Breast epithelium (tissue), 4 donors: ENCODE data around the gene ZZZ3. TPM values are rescaled to one million over a fixed set of nuclear protein-coding genes. Genes with fewer than 3 reads are reported as not detected.
"Not testable (repeated sequence)": the region's sequence is repeated elsewhere in the genome, so short reads cannot be mapped to it uniquely, and the experiment has no call there.

Experiments
- DNase-seq, 2 donors: peaks; one replicate each; pipeline ENCODE4 v3.0.0-alpha.2; 2019; ENCODE audit warnings: low spot score in 2 of 2
- H3K27ac ChIP-seq, 2 donors: fragments of 200-600 bp; sonication (generic) in 1 of 2; one replicate each; pipeline ENCODE4 v1.5.1; 2016 to 2019; ENCODE audit warnings: mild to moderate bottlenecking in 1 of 2
- H3K27me3 ChIP-seq, 2 donors: fragments of 200-600 bp; sonication (generic) in 1 of 2; one replicate each; pipeline versions ENCODE4 v1.5.1 to v1.6.0; 2017 to 2019; ENCODE audit warnings: control low read depth in 1 of 2, mild to moderate bottlenecking in 1 of 2
- H3K36me3 ChIP-seq: fragments of 200-600 bp; one replicate; pipeline ENCODE4 v1.5.1; 2019
- H3K4me1 ChIP-seq, 2 donors: fragments of 200-600 bp; sonication (generic); one replicate each; pipeline ENCODE4 v1.5.1; 2016 to 2019; ENCODE audit warnings: control low read depth in 1 of 2
- H3K4me3 ChIP-seq, 3 donors: fragments of 200-600 bp; sonication (generic); 1 replicate in 2 of 3; 2 replicates in 1 of 3; pipeline ENCODE4 v1.5.1; 2016 to 2019; ENCODE audit warnings: mild to moderate bottlenecking in 3 of 3, moderate library complexity in 2 of 3
- H3K9me3 ChIP-seq, 2 donors: fragments of 200-600 bp; sonication (generic) in 1 of 2; one replicate each; pipeline ENCODE4 v1.5.1; 2016 to 2019; ENCODE audit warnings: control low read depth in 1 of 2
- POLR2A ChIP-seq: fragments of 450-650 bp; IDR thresholded peaks from one replicate; pipeline ENCODE4 v1.6.1; 2016; ENCODE audit warnings: antibody characterized with exemption, mild to moderate bottlenecking, moderate library complexity
- POLR2AphosphoS5 ChIP-seq, 3 donors: sonication (generic); formaldehyde crosslinking; IDR thresholded peaks; one replicate each; pipeline ENCODE4 v1.6.1; 2017; ENCODE audit warnings: antibody characterized with exemption in 3 of 3
- intact Hi-C: fragments of 100-400 bp; cut with DNase I; formaldehyde crosslinking; loops from one replicate; pipeline ENCODE4 v1.15.1; 2023; ENCODE audit warnings: low total_unique reads
- total RNA-seq, 3 donors: library from RNA; depleted of rRNA; stranded (reverse); fragments of >200 nt; gene quantifications; one replicate each; pipeline ENCODE4 v1.1.0, GENCODE V29; 2016
- TF ChIP-seq, protein P1 (sequence below), 3 donors: fragments of 450-650 bp; IDR thresholded peaks; one replicate each; pipeline ENCODE4 v1.5.1; 2016 to 2017; ENCODE audit warnings: antibody characterized with exemption in 3 of 3, mild to moderate bottlenecking in 3 of 3, moderate library complexity in 3 of 3

ZZZ3 gene
- total RNA-seq, 3 donors from 2014 or later: 41.1 to 133 (median 87.2) TPM

DNA sequence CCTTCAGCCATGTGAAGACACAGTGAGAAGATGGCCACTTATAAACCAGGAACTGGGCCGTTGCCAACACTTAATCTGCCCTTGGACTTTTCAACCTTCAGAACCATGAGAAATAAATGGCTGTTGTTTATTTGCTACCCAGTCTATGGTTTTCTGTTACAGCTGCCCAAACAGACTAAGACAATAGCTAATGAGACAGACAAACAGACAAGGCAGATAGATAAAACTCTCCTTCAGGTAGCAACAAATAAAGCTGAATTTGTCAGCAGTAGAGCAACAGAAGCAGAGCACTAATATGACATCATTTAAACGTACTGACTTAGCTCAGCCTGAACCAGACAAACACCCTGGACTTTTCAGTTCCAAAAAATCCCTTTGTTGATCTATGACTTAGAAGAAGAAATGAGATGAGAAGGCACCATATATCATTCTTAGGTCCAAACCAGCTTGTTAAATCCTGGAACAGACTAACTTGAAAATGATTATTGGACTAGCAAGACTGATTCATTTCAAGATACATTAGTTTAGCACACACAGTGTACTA is 27.0 kb downstream of the ZZZ3 start:
- intact Hi-C loops: no loop called here
- DNase-seq: no peak
- Histone ChIP-seq H3K9me3 (peaks cover 0 to 8% of the 10 kb centered on the region in 2 donors), H3K4me1 (no peaks in the 10 kb centered on the region), H3K27me3 (no peaks in the 10 kb centered on the region), H3K4me3 (no peak overlapping the region), H3K27ac (no peak overlapping the region), H3K36me3 (no peaks in the 10 kb centered on the region)
- TF ChIP-seq, protein P1, sequence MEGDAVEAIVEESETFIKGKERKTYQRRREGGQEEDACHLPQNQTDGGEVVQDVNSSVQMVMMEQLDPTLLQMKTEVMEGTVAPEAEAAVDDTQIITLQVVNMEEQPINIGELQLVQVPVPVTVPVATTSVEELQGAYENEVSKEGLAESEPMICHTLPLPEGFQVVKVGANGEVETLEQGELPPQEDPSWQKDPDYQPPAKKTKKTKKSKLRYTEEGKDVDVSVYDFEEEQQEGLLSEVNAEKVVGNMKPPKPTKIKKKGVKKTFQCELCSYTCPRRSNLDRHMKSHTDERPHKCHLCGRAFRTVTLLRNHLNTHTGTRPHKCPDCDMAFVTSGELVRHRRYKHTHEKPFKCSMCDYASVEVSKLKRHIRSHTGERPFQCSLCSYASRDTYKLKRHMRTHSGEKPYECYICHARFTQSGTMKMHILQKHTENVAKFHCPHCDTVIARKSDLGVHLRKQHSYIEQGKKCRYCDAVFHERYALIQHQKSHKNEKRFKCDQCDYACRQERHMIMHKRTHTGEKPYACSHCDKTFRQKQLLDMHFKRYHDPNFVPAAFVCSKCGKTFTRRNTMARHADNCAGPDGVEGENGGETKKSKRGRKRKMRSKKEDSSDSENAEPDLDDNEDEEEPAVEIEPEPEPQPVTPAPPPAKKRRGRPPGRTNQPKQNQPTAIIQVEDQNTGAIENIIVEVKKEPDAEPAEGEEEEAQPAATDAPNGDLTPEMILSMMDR (IDR thresholded peaks at IDR 0.05): no peak
- TF ChIP-seq POLR2A (no peak), POLR2AphosphoS5 (IDR thresholded peaks at IDR 0.05) (no peak)

GRCh38 chr1:77652970-77653516 is 29.4 kb downstream of the ZZZ3 start:
- H3K4me3 ChIP-seq: no peak overlapping the region
- H3K4me1 ChIP-seq: no peaks in the 10 kb centered on the region
- H3K27me3 ChIP-seq: no peaks in the 10 kb centered on the region
- H3K27ac ChIP-seq: no peak overlapping the region
- no peaks in the 10 kb centered on the region for H3K36me3 ChIP-seq
- no peak for DNase-seq
- no peak for TF ChIP-seq POLR2A
- no peak for TF ChIP-seq POLR2AphosphoS5 (IDR thresholded peaks at IDR 0.05)
- TF ChIP-seq, protein P1 (IDR thresholded peaks at IDR 0.05): no peak
- H3K9me3 ChIP-seq: peaks cover 10 to 24% of the 10 kb centered on the region in 2 donors
- intact Hi-C loops: no loop called here

DNA sequence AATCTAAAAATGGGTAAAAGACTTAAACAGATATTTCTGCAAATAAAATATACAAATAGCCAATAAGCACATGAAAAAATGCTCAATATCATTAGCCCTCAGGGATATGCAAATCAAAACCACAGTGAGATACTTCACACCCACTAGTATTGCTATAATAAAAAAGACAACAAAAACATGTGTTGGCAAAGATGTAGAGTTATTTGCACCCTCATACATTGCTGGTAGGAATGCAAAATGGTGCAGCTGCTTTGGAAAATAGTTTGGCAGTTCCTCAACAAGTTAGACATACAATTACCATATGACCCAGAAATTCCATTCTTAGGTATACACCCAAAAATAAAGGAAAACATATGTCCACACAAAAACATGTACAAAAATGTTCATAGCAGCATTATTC is 30.2 kb downstream of the ZZZ3 start:
- intact Hi-C loops: no loop called here
- no peak for DNase-seq
- Histone ChIP-seq H3K4me1 (no peaks in the 10 kb centered on the region), H3K9me3 (peaks cover 10 to 24% of the 10 kb centered on the region in 2 donors), H3K27ac (no peak overlapping the region), H3K4me3 (no peak overlapping the region), H3K36me3 (no peaks in the 10 kb centered on the region), H3K27me3 (no peaks in the 10 kb centered on the region)
- TF ChIP-seq, protein P1 (IDR thresholded peaks at IDR 0.05): no peak
- no peak for TF ChIP-seq POLR2A
- no peak for TF ChIP-seq POLR2AphosphoS5 (IDR thresholded peaks at IDR 0.05)

DNA sequence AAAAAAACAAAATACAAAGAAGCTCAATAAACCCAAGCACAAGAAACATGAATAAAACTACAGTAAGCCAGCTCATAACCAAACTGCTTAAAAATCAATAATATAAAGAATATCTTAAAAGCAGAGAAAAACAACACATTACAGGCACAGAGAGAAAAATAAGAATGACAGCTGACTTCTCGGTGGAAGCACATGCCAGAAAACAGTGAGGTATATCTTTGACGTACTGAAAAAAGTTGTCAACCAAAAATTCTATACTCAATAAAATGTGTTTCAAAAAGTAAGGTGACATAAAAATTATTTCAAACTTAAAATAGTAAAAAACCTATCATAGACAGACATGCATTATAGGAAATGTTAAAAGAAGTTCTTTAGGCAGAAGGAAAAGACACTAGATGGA is 33.3 kb downstream of the ZZZ3 start:
- H3K4me1 ChIP-seq: no peaks in the 10 kb centered on the region
- peaks cover 10 to 24% of the 10 kb centered on the region in 2 donors for H3K9me3 ChIP-seq
- no peaks in the 10 kb centered on the region for H3K36me3 ChIP-seq
- no peak overlapping the region for H3K4me3 ChIP-seq
- no peaks in the 10 kb centered on the region for H3K27me3 ChIP-seq
- no peak overlapping the region for H3K27ac ChIP-seq
- TF ChIP-seq, protein P1 (IDR thresholded peaks at IDR 0.05): no peak
- TF ChIP-seq POLR2AphosphoS5 (IDR thresholded peaks at IDR 0.05): no peak
- intact Hi-C loops: no loop called here
- DNase-seq: no peak

DNA sequence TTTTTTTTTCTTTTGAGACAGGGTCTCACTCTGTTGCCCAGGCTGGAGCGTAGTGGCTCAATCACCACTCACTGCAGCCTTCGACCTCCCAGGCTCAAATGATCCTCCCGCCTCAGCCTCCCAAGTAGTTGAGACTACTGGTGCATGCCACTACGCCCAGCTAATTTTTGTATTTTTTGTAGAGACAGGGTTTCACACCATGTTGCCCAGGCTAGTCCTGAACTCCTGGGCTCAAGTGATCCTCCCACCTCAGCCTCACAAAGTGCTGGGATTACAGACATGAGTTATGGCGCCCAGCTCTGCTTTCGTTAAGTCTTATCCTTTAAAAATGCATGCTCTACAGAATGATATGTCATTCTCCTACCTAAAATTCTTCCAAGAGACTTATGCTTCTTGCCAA is 36.2 kb downstream of the ZZZ3 start:
- H3K4me3 ChIP-seq, H3K27ac ChIP-seq, H3K4me1 ChIP-seq, H3K27me3 ChIP-seq, H3K36me3 ChIP-seq, intact Hi-C loops, DNase-seq: not testable (repeated sequence)
- peaks cover 10 to 22% of the 10 kb centered on the region in 2 donors for H3K9me3 ChIP-seq

DNA sequence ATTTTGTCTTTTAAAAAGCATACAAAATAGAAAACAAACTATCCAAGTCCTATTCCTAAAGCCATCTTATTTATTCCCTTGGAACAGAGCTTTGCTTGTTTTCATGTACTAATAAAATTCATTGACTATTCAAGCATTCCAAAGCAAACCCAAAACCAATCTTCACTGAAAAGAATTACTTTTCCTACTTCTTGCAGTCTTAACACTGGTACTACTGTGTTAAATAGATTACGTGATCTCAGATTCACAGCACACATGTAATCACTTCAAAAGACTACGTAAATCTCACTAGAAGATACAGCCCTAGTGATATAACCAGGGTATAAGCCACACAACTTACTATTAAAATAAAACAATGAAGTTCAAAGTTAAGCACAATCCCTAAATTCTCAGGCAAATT is 39.0 kb downstream of the ZZZ3 start:
- Histone ChIP-seq H3K36me3 (no peaks in the 10 kb centered on the region), H3K9me3 (no peaks in the 10 kb centered on the region), H3K27me3 (no peaks in the 10 kb centered on the region), H3K27ac (no peak overlapping the region), H3K4me3 (no peak overlapping the region), H3K4me1 (no peaks in the 10 kb centered on the region)
- no peak for DNase-seq
- intact Hi-C loops: no loop called here
- TF ChIP-seq POLR2AphosphoS5 (IDR thresholded peaks at IDR 0.05) (no peak), POLR2A (no peak)
- TF ChIP-seq, protein P1 (IDR thresholded peaks at IDR 0.05): no peak
